Sigmoid colon (tissue), 7 donors: ENCODE data around the gene MLEC. TPM values are rescaled to one million over a fixed set of nuclear protein-coding genes. Genes with fewer than 3 reads are reported as not detected.
A peak's percentile ranks its signal among the peaks of the same experiment; 100 is the strongest.
"Not testable (repeated sequence)": the region's sequence is repeated elsewhere in the genome, so short reads cannot be mapped to it uniquely, and the experiment has no call there.

ENCODE experiments used
- DNase-seq: peaks from one replicate; pipeline ENCODE4 v3.0.0-alpha.2; 2019
- H3K27ac ChIP-seq, 4 donors: fragments of 200-600 bp; sonication (generic); one replicate each; pipeline ENCODE4 v1.5.1; 2016 to 2019; ENCODE audit warnings: mild to moderate bottlenecking in 1 of 4
- H3K27me3 ChIP-seq, 3 donors: fragments of 200-600 bp; sonication (generic); one replicate each; pipeline ENCODE4 v1.5.1; 2019; ENCODE audit warnings: mild to moderate bottlenecking in 1 of 3
- H3K36me3 ChIP-seq, 4 donors: fragments of 200-600 bp; sonication (generic); one replicate each; pipeline ENCODE4 v1.5.1; 2016 to 2019
- H3K4me1 ChIP-seq, 4 donors: fragments of 200-600 bp; sonication (generic); one replicate each; pipeline ENCODE4 v1.5.1; 2017 to 2019
- H3K4me3 ChIP-seq, 4 donors: fragments of 200-600 bp; sonication (generic); one replicate each; pipeline ENCODE4 v1.5.1; 2017 to 2019; ENCODE audit warnings: mild to moderate bottlenecking in 2 of 4, moderate library complexity in 1 of 4
- H3K9me3 ChIP-seq, 4 donors: fragments of 200-600 bp in 3 of 4; sonication (generic) in 3 of 4; one replicate each; pipeline versions ENCODE4 v1.5.1 to v1.6.1; 2013 to 2019
- CTCF ChIP-seq, 4 experiments: fragments of 450-650 bp in 3 of 4; fragments of 200-600 bp in 1 of 4; IDR thresholded peaks; one replicate each; pipeline ENCODE4 v1.5.1; 2016 to 2019; ENCODE audit warnings: antibody characterized with exemption in 4 of 4, mild to moderate bottlenecking in 3 of 4, moderate library complexity in 2 of 4
- EP300 ChIP-seq, 4 donors: sonication (generic); formaldehyde crosslinking; IDR thresholded peaks; one replicate each; pipeline ENCODE4 v1.6.1; 2017; ENCODE audit warnings: antibody characterized with exemption in 4 of 4
- POLR2A ChIP-seq, 2 donors: fragments of 450-650 bp; IDR thresholded peaks; one replicate each; pipeline ENCODE4 v1.6.1; 2016; ENCODE audit warnings: antibody characterized with exemption in 2 of 2, mild to moderate bottlenecking in 2 of 2, moderate library complexity in 2 of 2
- POLR2AphosphoS5 ChIP-seq, 4 donors: sonication (generic); formaldehyde crosslinking; IDR thresholded peaks; one replicate each; pipeline ENCODE4 v1.6.1; 2017; ENCODE audit warnings: antibody characterized with exemption in 4 of 4
- WGBS, 2 donors: extraction: QIAGEN DNeasy Blood & Tissue Kit; methylation state at CpG; one replicate each; pipeline ENCODE4 v1.1.7; 2013; 5-methylcytosine and 5-hydroxymethylcytosine counted together
- intact Hi-C: fragments of 100-400 bp; cut with DNase I; formaldehyde crosslinking; loops from one replicate; pipeline ENCODE4 v1.15.1; 2023
- polyA plus RNA-seq, 3 donors: library from polyadenylated mRNA; stranded (reverse); fragments of 200-250 nt; gene quantifications; one replicate each; pipeline ENCODE4 v1.2.3, GENCODE V29; 2013
- total RNA-seq, 4 donors: library from RNA; depleted of rRNA; stranded (reverse); fragments of >200 nt; gene quantifications; one replicate each; pipeline ENCODE4 v1.1.0, GENCODE V29; 2016
- donor health status: healthy with polysubstance abuse.
- donor health status: Bipolar disorder and iron deficiency.
- donor health status: healthy.

The MLEC gene
- total and polyA plus RNA-seq, 7 donors = 22.2 to 164 (median 31.3) TPM

- DNase-seq = peak; percentile 52
- no peak overlapping the region for H3K4me3 ChIP-seq
- H3K27ac ChIP-seq = peak overlapping the region in 2 of 4 donors; percentile 81 to 84
- no peaks in the 10 kb centered on the region for H3K27me3 ChIP-seq
- peaks cover 0 to 20% (median 16%) of the 10 kb centered on the region in 4 donors for H3K4me1 ChIP-seq
- H3K9me3 ChIP-seq = no peaks in the 10 kb centered on the region
- peaks cover 0 to 59% (median 17%) of the 10 kb centered on the region in 4 donors for H3K36me3 ChIP-seq
- 20 to 95% methylated on average over 9 of the region's 9 CpGs for WGBS, 2 donors
- TF ChIP-seq EP300 (IDR thresholded peaks at IDR 0.05) (no peak), CTCF (IDR thresholded peaks at IDR 0.05) (no peak)
- intact Hi-C loops = loop anchor here (2.0 to 10.0 kb wide), 3 partner anchors 40 to 408 kb away; partner anchors contain the start of genes MLEC and P2RX7
These were observed 40.0 kb downstream of the MLEC start for GRCh38 chr12:120726961-120727360.

- intact Hi-C loops, H3K27me3 ChIP-seq, H3K4me3 ChIP-seq, H3K9me3 ChIP-seq, H3K4me1 ChIP-seq, H3K27ac ChIP-seq, DNase-seq: not testable (repeated sequence)
- WGBS, 2 donors = 96% methylated on average over 35 of the region's 35 CpGs
- peaks cover 0 to 36% (median 11%) of the 10 kb centered on the region in 4 donors for H3K36me3 ChIP-seq
These were observed 45.2 kb downstream of the MLEC start for GRCh38 chr12:120732198-120732597.

- no peak for TF ChIP-seq CTCF (IDR thresholded peaks at IDR 0.05)
- TF ChIP-seq POLR2A (IDR thresholded peaks at IDR 0.05) = no peak
- no peak for TF ChIP-seq POLR2AphosphoS5 (IDR thresholded peaks at IDR 0.05)
- no peak for TF ChIP-seq EP300 (IDR thresholded peaks at IDR 0.05)
- Histone ChIP-seq H3K9me3 (no peaks in the 10 kb centered on the region), H3K4me1 (no peaks in the 10 kb centered on the region), H3K27ac (no peak overlapping the region), H3K27me3 (no peaks in the 10 kb centered on the region), H3K4me3 (no peak overlapping the region), H3K36me3 (peaks cover 0 to 27% (median 15%) of the 10 kb centered on the region in 4 donors)
- DNase-seq = no peak
- 92 to 97% methylated on average over 3 of the region's 3 CpGs for WGBS, 2 donors
- intact Hi-C loops = no loop called here
These were observed 46.6 kb downstream of the MLEC start for GRCh38 chr12:120733574-120733973.

- DNase-seq = no peak
- no peak overlapping the region for H3K27ac ChIP-seq
- H3K36me3 ChIP-seq = peaks cover 0 to 29% (median 18%) of the 10 kb centered on the region in 4 donors
- no peak overlapping the region for H3K4me3 ChIP-seq
- no peaks in the 10 kb centered on the region for H3K9me3 ChIP-seq
- H3K27me3 ChIP-seq = no peaks in the 10 kb centered on the region
- 94 to 95% methylated on average over 10 of the region's 10 CpGs for WGBS, 2 donors
- intact Hi-C loops = no loop called here
- no peaks in the 10 kb centered on the region for H3K4me1 ChIP-seq
- TF ChIP-seq POLR2AphosphoS5 (IDR thresholded peaks at IDR 0.05) = no peak
- no peak for TF ChIP-seq CTCF (IDR thresholded peaks at IDR 0.05)
- no peak for TF ChIP-seq EP300 (IDR thresholded peaks at IDR 0.05)
- TF ChIP-seq POLR2A (IDR thresholded peaks at IDR 0.05) = no peak
These were observed 47.3 kb downstream of the MLEC start for GRCh38 chr12:120734210-120734609.

- intact Hi-C loops = no loop called here
- WGBS, 2 donors = 39 to 84% methylated on average over 3 of the region's 3 CpGs
- peaks cover 0 to 26% (median 12%) of the 10 kb centered on the region in 4 donors for H3K36me3 ChIP-seq
- TF ChIP-seq POLR2AphosphoS5 (IDR thresholded peaks at IDR 0.05) = no peak
- no peak for TF ChIP-seq POLR2A (IDR thresholded peaks at IDR 0.05)
- H3K9me3 ChIP-seq = no peaks in the 10 kb centered on the region
- no peak overlapping the region for H3K4me3 ChIP-seq
- H3K27me3 ChIP-seq = no peaks in the 10 kb centered on the region
- H3K27ac ChIP-seq = no peak overlapping the region
- H3K4me1 ChIP-seq = no peaks in the 10 kb centered on the region
- DNase-seq = no peak
These were observed 48.2 kb downstream of the MLEC start for GRCh38 chr12:120735181-120735580.
